ENCODE results near the gene SDR9C7.

Gene SDR9C7

DNA sequence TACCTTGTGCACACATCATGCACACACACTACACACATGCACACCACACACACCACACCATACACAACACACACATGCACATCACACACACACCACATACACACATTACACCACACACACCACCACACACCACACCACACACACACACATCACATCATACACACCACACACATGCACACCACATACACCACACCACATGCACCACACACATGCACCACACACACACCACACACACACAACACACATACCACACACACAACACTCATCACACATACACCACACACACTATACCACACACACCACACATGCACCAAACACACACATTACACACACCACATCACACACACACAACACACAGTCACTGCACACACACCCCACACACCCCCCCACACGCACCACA lies 38.1 kb downstream of the SDR9C7 start (continued):
- TF ChIP-seq, protein P1, sequence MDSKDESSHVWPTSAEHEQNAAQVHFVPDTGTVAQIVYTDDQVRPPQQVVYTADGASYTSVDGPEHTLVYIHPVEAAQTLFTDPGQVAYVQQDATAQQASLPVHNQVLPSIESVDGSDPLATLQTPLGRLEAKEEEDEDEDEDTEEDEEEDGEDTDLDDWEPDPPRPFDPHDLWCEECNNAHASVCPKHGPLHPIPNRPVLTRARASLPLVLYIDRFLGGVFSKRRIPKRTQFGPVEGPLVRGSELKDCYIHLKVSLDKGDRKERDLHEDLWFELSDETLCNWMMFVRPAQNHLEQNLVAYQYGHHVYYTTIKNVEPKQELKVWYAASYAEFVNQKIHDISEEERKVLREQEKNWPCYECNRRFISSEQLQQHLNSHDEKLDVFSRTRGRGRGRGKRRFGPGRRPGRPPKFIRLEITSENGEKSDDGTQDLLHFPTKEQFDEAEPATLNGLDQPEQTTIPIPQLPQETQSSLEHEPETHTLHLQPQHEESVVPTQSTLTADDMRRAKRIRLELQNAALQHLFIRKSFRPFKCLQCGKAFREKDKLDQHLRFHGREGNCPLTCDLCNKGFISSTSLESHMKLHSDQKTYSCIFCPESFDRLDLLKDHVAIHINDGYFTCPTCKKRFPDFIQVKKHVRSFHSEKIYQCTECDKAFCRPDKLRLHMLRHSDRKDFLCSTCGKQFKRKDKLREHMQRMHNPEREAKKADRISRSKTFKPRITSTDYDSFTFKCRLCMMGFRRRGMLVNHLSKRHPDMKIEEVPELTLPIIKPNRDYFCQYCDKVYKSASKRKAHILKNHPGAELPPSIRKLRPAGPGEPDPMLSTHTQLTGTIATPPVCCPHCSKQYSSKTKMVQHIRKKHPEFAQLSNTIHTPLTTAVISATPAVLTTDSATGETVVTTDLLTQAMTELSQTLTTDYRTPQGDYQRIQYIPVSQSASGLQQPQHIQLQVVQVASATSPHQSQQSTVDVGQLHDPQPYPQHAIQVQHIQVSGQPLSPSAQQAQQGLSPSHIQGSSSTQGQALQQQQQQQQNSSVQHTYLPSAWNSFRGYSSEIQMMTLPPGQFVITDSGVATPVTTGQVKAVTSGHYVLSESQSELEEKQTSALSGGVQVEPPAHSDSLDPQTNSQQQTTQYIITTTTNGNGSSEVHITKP (tag by site-specific recombination; IDR thresholded peaks at IDR 0.05) = no peak
- TF ChIP-seq ZNF341 (tag by site-specific recombination; IDR thresholded peaks at IDR 0.05; ENCODE audit: low read depth) (no peak), ZBTB21 (tag by site-specific recombination; IDR thresholded peaks at IDR 0.05) (no peak), ZIC2 (tag by site-specific recombination; IDR thresholded peaks at IDR 0.05) (no peak), ZNF416 (tag by site-specific recombination; IDR thresholded peaks at IDR 0.05) (no peak), ZEB2 (tag by site-specific recombination; IDR thresholded peaks at IDR 0.05) (no peak), ZNF560 (tag by site-specific recombination; IDR thresholded peaks at IDR 0.05; ENCODE audit: borderline replicate concordance) (no peak), ZNF549 (tag by site-specific recombination; IDR thresholded peaks at IDR 0.05) (no peak), ZNF76 (tag by site-specific recombination; IDR thresholded peaks at IDR 0.05; ENCODE audit: borderline replicate concordance, low read depth) (no peak), ZNF624 (tag by site-specific recombination; IDR thresholded peaks at IDR 0.05) (no peak), ZNF555 (tag by site-specific recombination; conservative IDR thresholded peaks at IDR 0.05) (no peak), ZNF157 (tag by site-specific recombination; IDR thresholded peaks at IDR 0.05) (no peak), KLF8 (tag by site-specific recombination; IDR thresholded peaks at IDR 0.05) (no peak), ZNF404 (tag by site-specific recombination; IDR thresholded peaks at IDR 0.05) (no peak)
- TF ChIP-seq, protein P2, sequence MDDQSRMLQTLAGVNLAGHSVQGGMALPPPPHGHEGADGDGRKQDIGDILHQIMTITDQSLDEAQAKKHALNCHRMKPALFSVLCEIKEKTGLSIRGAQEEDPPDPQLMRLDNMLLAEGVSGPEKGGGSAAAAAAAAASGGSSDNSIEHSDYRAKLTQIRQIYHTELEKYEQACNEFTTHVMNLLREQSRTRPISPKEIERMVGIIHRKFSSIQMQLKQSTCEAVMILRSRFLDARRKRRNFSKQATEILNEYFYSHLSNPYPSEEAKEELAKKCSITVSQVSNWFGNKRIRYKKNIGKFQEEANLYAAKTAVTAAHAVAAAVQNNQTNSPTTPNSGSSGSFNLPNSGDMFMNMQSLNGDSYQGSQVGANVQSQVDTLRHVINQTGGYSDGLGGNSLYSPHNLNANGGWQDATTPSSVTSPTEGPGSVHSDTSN (CRISPR knock-in tag; IDR thresholded peaks at IDR 0.05) = no peak
- TF ChIP-seq, protein P3, sequence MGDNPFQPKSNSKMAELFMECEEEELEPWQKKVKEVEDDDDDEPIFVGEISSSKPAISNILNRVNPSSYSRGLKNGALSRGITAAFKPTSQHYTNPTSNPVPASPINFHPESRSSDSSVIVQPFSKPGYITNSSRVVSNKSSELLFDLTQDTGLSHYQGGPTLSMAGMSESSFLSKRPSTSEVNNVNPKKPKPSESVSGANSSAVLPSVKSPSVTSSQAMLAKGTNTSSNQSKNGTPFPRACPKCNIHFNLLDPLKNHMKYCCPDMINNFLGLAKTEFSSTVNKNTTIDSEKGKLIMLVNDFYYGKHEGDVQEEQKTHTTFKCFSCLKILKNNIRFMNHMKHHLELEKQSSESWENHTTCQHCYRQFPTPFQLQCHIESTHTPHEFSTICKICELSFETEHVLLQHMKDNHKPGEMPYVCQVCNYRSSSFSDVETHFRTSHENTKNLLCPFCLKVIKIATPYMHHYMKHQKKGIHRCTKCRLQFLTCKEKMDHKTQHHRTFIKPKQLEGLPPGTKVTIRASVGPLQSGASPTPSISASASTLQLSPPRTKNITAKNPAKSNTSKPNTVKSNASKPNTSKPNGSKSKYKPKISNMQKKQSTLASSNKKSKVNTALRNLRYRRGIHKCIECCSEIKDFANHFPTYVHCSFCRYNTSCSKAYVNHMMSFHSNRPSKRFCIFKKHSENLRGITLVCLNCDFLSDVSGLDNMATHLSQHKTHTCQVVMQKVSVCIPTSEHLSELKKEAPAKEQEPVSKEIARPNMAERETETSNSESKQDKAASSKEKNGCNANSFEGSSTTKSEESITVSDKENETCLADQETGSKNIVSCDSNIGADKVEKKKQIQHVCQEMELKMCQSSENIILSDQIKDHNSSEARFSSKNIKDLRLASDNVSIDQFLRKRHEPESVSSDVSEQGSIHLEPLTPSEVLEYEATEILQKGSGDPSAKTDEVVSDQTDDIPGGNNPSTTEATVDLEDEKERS (tag by site-specific recombination; IDR thresholded peaks at IDR 0.05) = no peak
- TF ChIP-seq, protein P4, sequence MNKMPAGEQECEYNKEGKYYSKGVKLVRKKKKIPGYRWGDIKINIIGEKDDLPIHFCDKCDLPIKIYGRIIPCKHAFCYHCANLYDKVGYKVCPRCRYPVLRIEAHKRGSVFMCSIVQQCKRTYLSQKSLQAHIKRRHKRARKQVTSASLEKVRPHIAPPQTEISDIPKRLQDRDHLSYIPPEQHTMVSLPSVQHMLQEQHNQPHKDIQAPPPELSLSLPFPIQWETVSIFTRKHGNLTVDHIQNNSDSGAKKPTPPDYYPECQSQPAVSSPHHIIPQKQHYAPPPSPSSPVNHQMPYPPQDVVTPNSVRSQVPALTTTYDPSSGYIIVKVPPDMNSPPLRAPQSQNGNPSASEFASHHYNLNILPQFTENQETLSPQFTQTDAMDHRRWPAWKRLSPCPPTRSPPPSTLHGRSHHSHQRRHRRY (tag by site-specific recombination; IDR thresholded peaks at IDR 0.05) = no peak
- TF ChIP-seq, protein P5, sequence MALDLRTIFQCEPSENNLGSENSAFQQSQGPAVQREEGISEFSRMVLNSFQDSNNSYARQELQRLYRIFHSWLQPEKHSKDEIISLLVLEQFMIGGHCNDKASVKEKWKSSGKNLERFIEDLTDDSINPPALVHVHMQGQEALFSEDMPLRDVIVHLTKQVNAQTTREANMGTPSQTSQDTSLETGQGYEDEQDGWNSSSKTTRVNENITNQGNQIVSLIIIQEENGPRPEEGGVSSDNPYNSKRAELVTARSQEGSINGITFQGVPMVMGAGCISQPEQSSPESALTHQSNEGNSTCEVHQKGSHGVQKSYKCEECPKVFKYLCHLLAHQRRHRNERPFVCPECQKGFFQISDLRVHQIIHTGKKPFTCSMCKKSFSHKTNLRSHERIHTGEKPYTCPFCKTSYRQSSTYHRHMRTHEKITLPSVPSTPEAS (tag by site-specific recombination; IDR thresholded peaks at IDR 0.05) = no peak
- TF ChIP-seq, protein P6, sequence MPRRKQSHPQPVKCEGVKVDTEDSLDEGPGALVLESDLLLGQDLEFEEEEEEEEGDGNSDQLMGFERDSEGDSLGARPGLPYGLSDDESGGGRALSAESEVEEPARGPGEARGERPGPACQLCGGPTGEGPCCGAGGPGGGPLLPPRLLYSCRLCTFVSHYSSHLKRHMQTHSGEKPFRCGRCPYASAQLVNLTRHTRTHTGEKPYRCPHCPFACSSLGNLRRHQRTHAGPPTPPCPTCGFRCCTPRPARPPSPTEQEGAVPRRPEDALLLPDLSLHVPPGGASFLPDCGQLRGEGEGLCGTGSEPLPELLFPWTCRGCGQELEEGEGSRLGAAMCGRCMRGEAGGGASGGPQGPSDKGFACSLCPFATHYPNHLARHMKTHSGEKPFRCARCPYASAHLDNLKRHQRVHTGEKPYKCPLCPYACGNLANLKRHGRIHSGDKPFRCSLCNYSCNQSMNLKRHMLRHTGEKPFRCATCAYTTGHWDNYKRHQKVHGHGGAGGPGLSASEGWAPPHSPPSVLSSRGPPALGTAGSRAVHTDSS (tag by site-specific recombination; IDR thresholded peaks at IDR 0.05) = no peak
- TF ChIP-seq, protein P7, sequence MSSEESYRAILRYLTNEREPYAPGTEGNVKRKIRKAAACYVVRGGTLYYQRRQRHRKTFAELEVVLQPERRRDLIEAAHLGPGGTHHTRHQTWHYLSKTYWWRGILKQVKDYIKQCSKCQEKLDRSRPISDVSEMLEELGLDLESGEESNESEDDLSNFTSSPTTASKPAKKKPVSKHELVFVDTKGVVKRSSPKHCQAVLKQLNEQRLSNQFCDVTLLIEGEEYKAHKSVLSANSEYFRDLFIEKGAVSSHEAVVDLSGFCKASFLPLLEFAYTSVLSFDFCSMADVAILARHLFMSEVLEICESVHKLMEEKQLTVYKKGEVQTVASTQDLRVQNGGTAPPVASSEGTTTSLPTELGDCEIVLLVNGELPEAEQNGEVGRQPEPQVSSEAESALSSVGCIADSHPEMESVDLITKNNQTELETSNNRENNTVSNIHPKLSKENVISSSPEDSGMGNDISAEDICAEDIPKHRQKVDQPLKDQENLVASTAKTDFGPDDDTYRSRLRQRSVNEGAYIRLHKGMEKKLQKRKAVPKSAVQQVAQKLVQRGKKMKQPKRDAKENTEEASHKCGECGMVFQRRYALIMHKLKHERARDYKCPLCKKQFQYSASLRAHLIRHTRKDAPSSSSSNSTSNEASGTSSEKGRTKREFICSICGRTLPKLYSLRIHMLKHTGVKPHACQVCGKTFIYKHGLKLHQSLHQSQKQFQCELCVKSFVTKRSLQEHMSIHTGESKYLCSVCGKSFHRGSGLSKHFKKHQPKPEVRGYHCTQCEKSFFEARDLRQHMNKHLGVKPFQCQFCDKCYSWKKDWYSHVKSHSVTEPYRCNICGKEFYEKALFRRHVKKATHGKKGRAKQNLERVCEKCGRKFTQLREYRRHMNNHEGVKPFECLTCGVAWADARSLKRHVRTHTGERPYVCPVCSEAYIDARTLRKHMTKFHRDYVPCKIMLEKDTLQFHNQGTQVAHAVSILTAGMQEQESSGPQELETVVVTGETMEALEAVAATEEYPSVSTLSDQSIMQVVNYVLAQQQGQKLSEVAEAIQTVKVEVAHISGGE (tag by site-specific recombination; conservative IDR thresholded peaks at IDR 0.05; ENCODE audit: low read depth) = no peak
- TF ChIP-seq, protein P8, sequence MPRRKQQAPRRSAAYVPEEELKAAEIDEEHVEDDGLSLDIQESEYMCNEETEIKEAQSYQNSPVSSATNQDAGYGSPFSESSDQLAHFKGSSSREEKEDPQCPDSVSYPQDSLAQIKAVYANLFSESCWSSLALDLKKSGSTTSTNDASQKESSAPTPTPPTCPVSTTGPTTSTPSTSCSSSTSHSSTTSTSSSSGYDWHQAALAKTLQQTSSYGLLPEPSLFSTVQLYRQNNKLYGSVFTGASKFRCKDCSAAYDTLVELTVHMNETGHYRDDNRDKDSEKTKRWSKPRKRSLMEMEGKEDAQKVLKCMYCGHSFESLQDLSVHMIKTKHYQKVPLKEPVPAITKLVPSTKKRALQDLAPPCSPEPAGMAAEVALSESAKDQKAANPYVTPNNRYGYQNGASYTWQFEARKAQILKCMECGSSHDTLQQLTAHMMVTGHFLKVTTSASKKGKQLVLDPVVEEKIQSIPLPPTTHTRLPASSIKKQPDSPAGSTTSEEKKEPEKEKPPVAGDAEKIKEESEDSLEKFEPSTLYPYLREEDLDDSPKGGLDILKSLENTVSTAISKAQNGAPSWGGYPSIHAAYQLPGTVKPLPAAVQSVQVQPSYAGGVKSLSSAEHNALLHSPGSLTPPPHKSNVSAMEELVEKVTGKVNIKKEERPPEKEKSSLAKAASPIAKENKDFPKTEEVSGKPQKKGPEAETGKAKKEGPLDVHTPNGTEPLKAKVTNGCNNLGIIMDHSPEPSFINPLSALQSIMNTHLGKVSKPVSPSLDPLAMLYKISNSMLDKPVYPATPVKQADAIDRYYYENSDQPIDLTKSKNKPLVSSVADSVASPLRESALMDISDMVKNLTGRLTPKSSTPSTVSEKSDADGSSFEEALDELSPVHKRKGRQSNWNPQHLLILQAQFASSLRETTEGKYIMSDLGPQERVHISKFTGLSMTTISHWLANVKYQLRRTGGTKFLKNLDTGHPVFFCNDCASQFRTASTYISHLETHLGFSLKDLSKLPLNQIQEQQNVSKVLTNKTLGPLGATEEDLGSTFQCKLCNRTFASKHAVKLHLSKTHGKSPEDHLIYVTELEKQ (tag by site-specific recombination; IDR thresholded peaks at IDR 0.05; ENCODE audit: borderline replicate concordance) = no peak
